GM10266 (cell line): ENCODE results near the gene GALK1.
A peak's percentile ranks its signal among the peaks of the same experiment; 100 is the strongest.

Source experiments
- DNase-seq: peaks from one replicate; pipeline ENCODE4 v3.0.0; 2012; ENCODE audit errors: extremely low spot score
- CTCF ChIP-seq: IDR thresholded peaks from 2 replicates; pipeline ENCODE4 v1.5.1; 2012; ENCODE audit warnings: mild to moderate bottlenecking, low read depth; ENCODE audit not compliant: control insufficient read depth, insufficient read depth; ENCODE audit errors: missing control alignments

The GALK1 gene

DNA sequence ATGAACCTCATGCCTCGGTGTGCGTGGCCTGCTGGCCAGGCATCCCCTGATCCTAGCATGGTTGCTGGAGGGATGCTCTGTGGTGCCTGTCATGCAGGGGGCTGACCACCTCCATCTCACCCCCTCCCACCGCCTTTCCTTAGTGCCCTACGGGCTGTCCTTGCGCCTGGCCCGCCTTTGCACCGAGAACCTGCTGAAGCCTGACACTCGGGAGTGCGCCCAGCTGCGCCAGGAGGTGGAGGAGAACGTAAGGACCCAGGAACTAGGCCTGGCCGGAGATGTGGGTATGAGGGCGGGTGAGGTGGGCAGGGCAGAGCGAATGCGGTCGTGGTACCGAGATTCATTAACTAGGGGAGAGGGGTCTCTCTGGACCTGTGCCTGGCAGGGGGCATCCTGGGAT, 24.8 kb downstream of the GALK1 start:
- no peak for DNase-seq
- TF ChIP-seq CTCF = no peak

DNA sequence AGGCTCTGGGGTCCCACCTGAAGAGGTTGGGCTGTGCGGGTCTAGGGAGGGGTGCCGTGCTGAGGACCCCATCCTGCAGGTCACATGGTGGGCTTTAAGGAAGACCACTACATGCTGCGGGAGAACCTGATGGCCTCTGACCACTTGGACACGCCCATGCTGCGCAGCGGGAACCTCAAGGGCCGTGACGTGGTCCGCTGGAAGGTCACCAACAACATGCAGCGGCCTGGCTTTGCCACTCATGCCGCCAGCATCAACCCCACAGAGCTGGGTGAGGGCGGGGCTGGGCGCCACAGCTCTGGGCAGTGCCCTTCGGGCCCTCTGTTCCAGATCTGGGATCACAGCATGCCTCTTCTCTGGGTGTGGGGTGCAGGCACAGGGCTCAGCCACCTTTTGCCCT, 25.2 kb downstream of the GALK1 start:
- TF ChIP-seq CTCF = no peak
- DNase-seq = no peak

- TF ChIP-seq CTCF = no peak
- no peak for DNase-seq
Measured at GRCh38 chr17:75739174-75739573, 25.8 kb downstream of the GALK1 start.

- no peak for TF ChIP-seq CTCF
- DNase-seq = peak; percentile 65
Measured at GRCh38 chr17:75738218-75738802, 26.7 kb downstream of the GALK1 start.

GRCh38 chr17:75737133-75737962, 27.6 kb downstream of the GALK1 start:
- no peak for DNase-seq
- TF ChIP-seq CTCF = no peak

DNA sequence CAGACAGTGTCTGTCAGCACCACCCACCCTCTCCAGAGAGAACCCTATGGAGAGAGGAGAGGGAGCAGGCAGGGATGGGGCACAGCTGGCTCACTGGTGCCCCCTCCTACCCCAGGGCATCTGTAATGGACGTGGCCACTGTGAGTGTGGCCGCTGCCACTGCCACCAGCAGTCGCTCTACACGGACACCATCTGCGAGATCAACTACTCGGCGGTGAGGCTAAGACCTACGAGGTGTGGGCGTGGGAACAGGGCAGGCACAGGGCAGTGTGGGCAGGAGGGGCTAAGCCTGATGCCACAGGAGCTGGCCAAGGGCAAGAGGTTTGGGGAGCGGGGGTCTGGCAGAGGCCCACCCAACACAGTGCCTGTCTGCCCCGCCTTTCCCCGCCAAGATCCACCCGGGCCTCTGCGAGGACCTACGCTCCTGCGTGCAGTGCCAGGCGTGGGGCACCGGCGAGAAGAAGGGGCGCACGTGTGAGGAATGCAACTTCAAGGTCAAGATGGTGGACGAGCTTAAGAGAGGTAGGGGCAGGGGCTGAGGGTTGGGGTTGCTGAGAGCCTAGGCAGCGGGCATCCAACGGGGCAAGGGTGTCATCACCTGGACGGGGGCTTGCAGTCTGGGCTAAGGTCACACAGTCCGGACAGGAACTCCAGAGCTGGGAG, 28.7 kb downstream of the GALK1 start:
- DNase-seq = no peak
- TF ChIP-seq CTCF = no peak
